ENCODE measurements around the gene CARF.
"Not testable (repeated sequence)": the region's sequence is repeated elsewhere in the genome, so short reads cannot be mapped to it uniquely, and the experiment has no call there.

CARF gene

GRCh38 chr2:202911512-202912341, at the start of gene CARF, which contains the start of gene WDR12:
Gene CARF, plus strand, starts transcription at chr2:202912275. Its CDS starts 29,628 bp downstream, at chr2:202941903.
Gene WDR12, minus strand, starts transcription at chr2:202911673. Its CDS starts 197 bp downstream, at chr2:202911476.
- peak; percentile 84 to 88 for DNase-seq

GRCh38 chr2:202870431-202871299, 41.4 kb upstream of the CARF start:
- peak; percentile 57 to 64 for DNase-seq

- DNase-seq, result peak; percentile 36 to 49
Observed at GRCh38 chr2:202871300-202872141, 40.6 kb upstream of the CARF start, which contains the start of gene ICA1L. Gene ICA1L, minus strand, starts transcription at chr2:202871766. Its CDS starts 42,757 bp downstream, at chr2:202829009.

- no peak for DNase-seq
Observed at GRCh38 chr2:202877699-202878098, 34.4 kb upstream of the CARF start.

GRCh38 chr2:202881570-202881969, 30.5 kb upstream of the CARF start:
- no peak for DNase-seq

GRCh38 chr2:202883987-202884675, 27.9 kb upstream of the CARF start:
- peak in 1 of 2 experiments; percentile 15 for DNase-seq

GRCh38 chr2:202885190-202885589, 26.9 kb upstream of the CARF start:
- no peak for DNase-seq

- not testable (repeated sequence) for DNase-seq
Observed at GRCh38 chr2:202905507-202905906, 6.6 kb upstream of the CARF start.

- DNase-seq, result no peak
Observed at GRCh38 chr2:202908186-202908585, 3.9 kb upstream of the CARF start.

- DNase-seq, result peak; percentile 59 to 73
Observed at GRCh38 chr2:202909394-202910192, 2.5 kb upstream of the CARF start.

GRCh38 chr2:202910250-202910649, 1.8 kb upstream of the CARF start:
- DNase-seq, result not testable (repeated sequence)

- no peak for DNase-seq
Observed at GRCh38 chr2:202910698-202911097, 1.4 kb upstream of the CARF start.

GRCh38 chr2:202911203-202911511, 918 bp upstream of the CARF start:
- DNase-seq, result no peak

- DNase-seq, result not testable (repeated sequence)
Observed at GRCh38 chr2:202912342-202913201, 497 bp downstream of the CARF start.

- no peak for DNase-seq
Observed at GRCh38 chr2:202918860-202919259, 6.8 kb downstream of the CARF start.

GRCh38 chr2:202932425-202933138, 20.5 kb downstream of the CARF start:
- DNase-seq, result no peak

GRCh38 chr2:202933139-202933510, 21.1 kb downstream of the CARF start:
- no peak for DNase-seq

- DNase-seq, result no peak
Observed at GRCh38 chr2:202933958-202934357, 21.9 kb downstream of the CARF start.

GRCh38 chr2:202934456-202934855, 22.4 kb downstream of the CARF start:
- DNase-seq, result no peak

- no peak for DNase-seq
Observed at GRCh38 chr2:202938960-202939359, 26.9 kb downstream of the CARF start.

Measured in AML-193 (cell line).